CD4-positive, alpha-beta T cell (primary cell): ENCODE data around the gene STX8. TPM values are rescaled to one million over a fixed set of nuclear protein-coding genes. Genes with fewer than 3 reads are reported as not detected.

Experiments used
- ATAC-seq: fragments of 200-7000 bp; cut with Tn5 transposase; one replicate; pipeline ENCODE4 v1.10.0; 2022; ENCODE audit warnings: mild to moderate bottlenecking; ENCODE audit not compliant: poor library complexity
- CTCF ChIA-PET: fragments of 350-600 bp; sonication (Branson Sonifier 250); formaldehyde crosslinking; loops from one replicate; lab custom pipeline; 2021; ENCODE audit warnings: antibody characterized with exemption, inconsistent platforms; lab: Charles Lee
- POLR2A ChIA-PET: fragments of 350-600 bp; sonication (Branson Sonifier 250); formaldehyde crosslinking; loops from one replicate; lab custom pipeline; 2021; ENCODE audit warnings: antibody characterized with exemption, inconsistent platforms; lab: Charles Lee
- DNase-seq, 14 experiments: peaks; one replicate each; pipeline ENCODE4 v3.0.0-alpha.2; 2013 to 2020; ENCODE audit warnings: mixed read lengths in 2 of 14
- H3K27ac ChIP-seq, 2 donors: one replicate each; pipeline versions ENCODE4 v1.5.1 to v1.7.0; 2013; ENCODE audit warnings: low read length in 2 of 2, low read depth in 1 of 2, mild to moderate bottlenecking in 1 of 2
- H3K27me3 ChIP-seq, 2 experiments: 1 replicate in 1 of 2; 2 replicates in 1 of 2; pipeline versions ENCODE4 v1.6.1 to v1.7.0; 2013; ENCODE audit warnings: low read length in 2 of 2, control low read depth in 1 of 2, mild to moderate bottlenecking in 1 of 2, moderate library complexity in 1 of 2; ENCODE audit not compliant: insufficient read depth in 2 of 2, control insufficient read depth in 1 of 2
- H3K36me3 ChIP-seq: one replicate; pipeline ENCODE4 v1.6.1; 2013; ENCODE audit warnings: low read length, control low read depth; ENCODE audit not compliant: insufficient read depth
- H3K4me1 ChIP-seq: one replicate; pipeline ENCODE4 v1.6.1; 2013; ENCODE audit warnings: low read length, control low read depth; ENCODE audit not compliant: insufficient read depth
- H3K4me3 ChIP-seq: one replicate; pipeline ENCODE4 v1.5.1; 2013; ENCODE audit warnings: mild to moderate bottlenecking, low read length, moderate library complexity
- H3K9me3 ChIP-seq, 2 experiments: 1 replicate in 1 of 2; 2 replicates in 1 of 2; pipeline versions ENCODE4 v1.6.1 to v1.7.0; 2013; ENCODE audit warnings: low read length in 2 of 2, mild to moderate bottlenecking in 2 of 2, control low read depth in 1 of 2, moderate library complexity in 1 of 2; ENCODE audit not compliant: control insufficient read depth in 1 of 2, insufficient read depth in 1 of 2
- H3K27ac Mint-ChIP-seq: one replicate; pipeline ENCODE4 v1.8.0; 2020; ENCODE audit warnings: mixed read lengths
- H3K27me3 Mint-ChIP-seq: one replicate; pipeline ENCODE4 v1.8.0; 2021; ENCODE audit warnings: mixed read lengths
- H3K36me3 Mint-ChIP-seq: one replicate; pipeline ENCODE4 v1.8.0; 2021; ENCODE audit warnings: low read depth, mixed read lengths
- H3K4me1 Mint-ChIP-seq: one replicate; pipeline ENCODE4 v1.8.0; 2021; ENCODE audit warnings: low read depth, mixed read lengths
- H3K4me3 Mint-ChIP-seq: one replicate; pipeline ENCODE4 v1.8.0; 2020; ENCODE audit warnings: mild to moderate bottlenecking, mixed read lengths
- H3K9me3 Mint-ChIP-seq: one replicate; pipeline ENCODE4 v1.8.0; 2020; ENCODE audit warnings: mixed read lengths
- intact Hi-C, 2 experiments: fragments of 100-400 bp; cut with DNase I in 1 of 2; cut with micrococcal nuclease in 1 of 2; formaldehyde crosslinking; loops; one replicate each; pipeline versions ENCODE4 v1.15.1 to v1.9.0; 2023 to 2025; cut with DNase I, micrococcal nuclease
- total RNA-seq, 174 experiments: library from RNA in 2 of 174; stranded (reverse) in 2 of 174; gene quantifications; one replicate each; pipeline ENCODE4 v1.2.3 and lab custom pipeline; 2021 to 2026
- TF ChIP-seq, protein P1 (sequence below): fragments of 200-600 bp; IDR thresholded peaks from one replicate; pipeline ENCODE4 v1.8.0; 2022; ENCODE audit warnings: antibody characterized with exemption, mild to moderate bottlenecking

STX8 gene
- total RNA-seq, 2 experiments from 2014 or later = 52.2 to 63.2 TPM

DNA sequence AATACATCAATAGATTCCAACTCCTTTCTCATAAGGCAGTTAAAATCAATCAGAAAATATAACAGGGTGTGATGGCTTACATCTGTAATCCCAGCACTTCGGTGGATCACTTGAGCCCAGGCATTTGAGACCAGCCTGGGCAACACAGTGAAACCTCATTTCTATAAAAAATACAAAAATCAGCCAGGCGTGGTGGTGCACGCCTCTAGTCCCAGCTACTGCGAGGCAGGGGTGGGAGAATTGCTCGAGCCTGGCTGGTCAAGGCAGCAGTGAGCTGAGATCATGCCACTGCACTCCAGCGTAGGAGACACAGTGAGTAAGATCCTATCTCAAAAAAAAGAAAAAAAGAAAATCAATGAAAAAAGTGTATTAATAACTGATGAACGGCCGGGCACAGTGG, 295.7 kb downstream of the STX8 start:
- Mint-ChIP-seq H3K4me1 (peaks cover 6% of the 10 kb centered on the region), H3K27me3 (no peaks in the 10 kb centered on the region), H3K36me3 (no peaks in the 10 kb centered on the region), H3K27ac (no peak overlapping the region), H3K9me3 (no peaks in the 10 kb centered on the region), H3K4me3 (no peak overlapping the region)
- ChIA-PET POLR2A (no interaction called here), CTCF (no interaction called here)
- no peaks in the 10 kb centered on the region for H3K36me3 ChIP-seq
- H3K4me1 ChIP-seq = no peaks in the 10 kb centered on the region
- intact Hi-C loops = no loop called here
- no peak for DNase-seq
- no peak overlapping the region for H3K4me3 ChIP-seq
- TF ChIP-seq, protein P1, sequence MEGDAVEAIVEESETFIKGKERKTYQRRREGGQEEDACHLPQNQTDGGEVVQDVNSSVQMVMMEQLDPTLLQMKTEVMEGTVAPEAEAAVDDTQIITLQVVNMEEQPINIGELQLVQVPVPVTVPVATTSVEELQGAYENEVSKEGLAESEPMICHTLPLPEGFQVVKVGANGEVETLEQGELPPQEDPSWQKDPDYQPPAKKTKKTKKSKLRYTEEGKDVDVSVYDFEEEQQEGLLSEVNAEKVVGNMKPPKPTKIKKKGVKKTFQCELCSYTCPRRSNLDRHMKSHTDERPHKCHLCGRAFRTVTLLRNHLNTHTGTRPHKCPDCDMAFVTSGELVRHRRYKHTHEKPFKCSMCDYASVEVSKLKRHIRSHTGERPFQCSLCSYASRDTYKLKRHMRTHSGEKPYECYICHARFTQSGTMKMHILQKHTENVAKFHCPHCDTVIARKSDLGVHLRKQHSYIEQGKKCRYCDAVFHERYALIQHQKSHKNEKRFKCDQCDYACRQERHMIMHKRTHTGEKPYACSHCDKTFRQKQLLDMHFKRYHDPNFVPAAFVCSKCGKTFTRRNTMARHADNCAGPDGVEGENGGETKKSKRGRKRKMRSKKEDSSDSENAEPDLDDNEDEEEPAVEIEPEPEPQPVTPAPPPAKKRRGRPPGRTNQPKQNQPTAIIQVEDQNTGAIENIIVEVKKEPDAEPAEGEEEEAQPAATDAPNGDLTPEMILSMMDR = no peak
- no peak overlapping the region for H3K27ac ChIP-seq
- no peak for ATAC-seq
- H3K27me3 ChIP-seq = no peaks in the 10 kb centered on the region
- H3K9me3 ChIP-seq = no peaks in the 10 kb centered on the region

DNA sequence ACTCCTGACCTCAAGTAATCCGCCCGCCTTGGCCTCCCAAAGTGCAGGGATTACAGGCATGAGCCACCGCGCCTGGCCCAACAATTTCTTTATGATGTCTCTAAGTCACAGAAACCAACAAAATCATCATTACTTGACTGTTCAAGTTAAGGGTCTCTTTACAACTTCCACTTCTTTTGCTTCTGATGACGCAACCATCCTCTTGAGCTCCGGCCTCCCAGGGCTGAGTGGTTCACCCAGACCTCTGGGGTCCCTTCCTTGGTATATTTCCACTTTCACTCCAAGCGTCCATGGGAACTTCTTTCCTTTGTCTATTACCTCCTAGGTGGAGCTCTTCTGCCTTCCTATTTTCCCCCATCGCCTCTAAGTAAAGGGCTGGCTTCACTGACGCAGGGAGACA, 300.6 kb downstream of the STX8 start:
- POLR2A ChIA-PET = no interaction called here
- DNase-seq = no peak
- intact Hi-C loops = no loop called here
- CTCF ChIA-PET = no interaction called here
- peak overlapping the region; percentile 4 for H3K27ac Mint-ChIP-seq
- H3K4me1 Mint-ChIP-seq = peaks cover 29% of the 10 kb centered on the region
- H3K9me3 ChIP-seq = no peaks in the 10 kb centered on the region
- no peaks in the 10 kb centered on the region for H3K36me3 ChIP-seq
- H3K36me3 Mint-ChIP-seq = no peaks in the 10 kb centered on the region
- H3K27me3 ChIP-seq = no peaks in the 10 kb centered on the region
- H3K4me1 ChIP-seq = no peaks in the 10 kb centered on the region
- H3K4me3 Mint-ChIP-seq = no peak overlapping the region
- no peak overlapping the region for H3K27ac ChIP-seq
- TF ChIP-seq, protein P1 = no peak
- no peaks in the 10 kb centered on the region for H3K9me3 Mint-ChIP-seq
- ATAC-seq = no peak
- H3K4me3 ChIP-seq = no peak overlapping the region
- no peaks in the 10 kb centered on the region for H3K27me3 Mint-ChIP-seq

DNA sequence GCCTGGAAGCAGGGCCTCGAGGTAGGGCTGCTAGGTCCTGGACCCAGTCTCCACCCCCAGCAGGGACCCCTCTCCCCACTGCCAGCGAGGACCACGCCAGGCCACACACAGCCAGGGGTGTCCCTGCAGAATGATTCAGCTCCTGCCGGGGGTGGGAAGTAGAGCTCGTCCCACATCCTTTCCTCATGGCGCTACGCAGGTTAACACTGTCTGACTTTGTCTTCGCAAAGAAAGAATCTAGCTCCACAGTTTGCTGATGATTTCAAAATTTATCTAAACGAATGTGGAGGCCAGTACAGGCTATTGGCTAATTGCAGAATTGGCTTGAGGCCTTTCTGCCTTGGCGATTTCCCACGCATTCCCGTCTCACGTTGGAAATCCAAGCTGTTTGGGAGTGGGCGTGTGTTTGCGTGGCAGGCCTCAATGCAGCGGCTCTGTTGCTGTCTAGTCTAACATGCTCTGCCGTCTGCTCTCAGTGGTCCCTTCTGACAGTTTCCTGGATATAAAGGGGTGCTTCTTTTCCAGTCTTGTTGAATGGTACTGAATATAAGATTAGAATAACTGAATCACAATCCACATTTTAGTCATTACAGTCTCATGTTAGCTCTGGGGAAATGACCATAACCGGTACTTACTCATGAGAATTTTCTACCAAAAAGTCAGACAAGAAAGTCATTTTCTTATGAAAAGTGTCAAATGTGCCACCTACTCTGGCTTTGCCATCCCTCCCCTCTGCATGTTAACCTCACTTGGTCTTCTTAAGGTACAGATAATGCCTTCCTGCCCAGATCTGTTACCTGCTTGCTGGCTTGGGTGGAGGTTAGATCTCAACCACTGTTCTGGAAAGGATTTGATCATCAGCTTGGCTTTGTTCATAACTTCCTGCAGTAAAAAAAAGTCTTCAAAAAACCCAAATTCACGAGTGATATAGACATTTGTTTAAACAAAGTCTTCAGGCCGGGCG, 301.9 kb downstream of the STX8 start:
- intact Hi-C loops = no loop called here
- no peaks in the 10 kb centered on the region for H3K27me3 ChIP-seq
- no peak overlapping the region for H3K4me3 ChIP-seq
- no peak overlapping the region for H3K27ac ChIP-seq
- DNase-seq = no peak
- peak overlapping the region; percentile 78 for H3K27ac Mint-ChIP-seq
- H3K9me3 Mint-ChIP-seq = no peaks in the 10 kb centered on the region
- ATAC-seq = peak; percentile 60
- no peaks in the 10 kb centered on the region for H3K4me1 ChIP-seq
- ChIA-PET POLR2A (interaction anchor here (0.5 kb wide), 1 partner anchor 18 kb away, joined by 3 read pairs; no protein-coding TSS in a partner anchor), CTCF (no interaction called here)
- H3K36me3 Mint-ChIP-seq = no peaks in the 10 kb centered on the region
- H3K36me3 ChIP-seq = no peaks in the 10 kb centered on the region
- H3K9me3 ChIP-seq = no peaks in the 10 kb centered on the region
- H3K27me3 Mint-ChIP-seq = no peaks in the 10 kb centered on the region
- TF ChIP-seq, protein P1 = no peak
- H3K4me1 Mint-ChIP-seq = peaks cover 29% of the 10 kb centered on the region
- peak overlapping the region; percentile 18 for H3K4me3 Mint-ChIP-seq
